Measurements from ENCODE around the gene ACVRL1. TPM values are rescaled to one million over a fixed set of nuclear protein-coding genes. Genes with fewer than 3 reads are reported as not detected.
A peak's percentile ranks its signal among the peaks of the same experiment; 100 is the strongest.

The ACVRL1 gene
- polyA plus RNA-seq, 1 donor (not counting 4 experiments of a cell fraction or from before 2014, with no cell fraction given) = not detected

DNA sequence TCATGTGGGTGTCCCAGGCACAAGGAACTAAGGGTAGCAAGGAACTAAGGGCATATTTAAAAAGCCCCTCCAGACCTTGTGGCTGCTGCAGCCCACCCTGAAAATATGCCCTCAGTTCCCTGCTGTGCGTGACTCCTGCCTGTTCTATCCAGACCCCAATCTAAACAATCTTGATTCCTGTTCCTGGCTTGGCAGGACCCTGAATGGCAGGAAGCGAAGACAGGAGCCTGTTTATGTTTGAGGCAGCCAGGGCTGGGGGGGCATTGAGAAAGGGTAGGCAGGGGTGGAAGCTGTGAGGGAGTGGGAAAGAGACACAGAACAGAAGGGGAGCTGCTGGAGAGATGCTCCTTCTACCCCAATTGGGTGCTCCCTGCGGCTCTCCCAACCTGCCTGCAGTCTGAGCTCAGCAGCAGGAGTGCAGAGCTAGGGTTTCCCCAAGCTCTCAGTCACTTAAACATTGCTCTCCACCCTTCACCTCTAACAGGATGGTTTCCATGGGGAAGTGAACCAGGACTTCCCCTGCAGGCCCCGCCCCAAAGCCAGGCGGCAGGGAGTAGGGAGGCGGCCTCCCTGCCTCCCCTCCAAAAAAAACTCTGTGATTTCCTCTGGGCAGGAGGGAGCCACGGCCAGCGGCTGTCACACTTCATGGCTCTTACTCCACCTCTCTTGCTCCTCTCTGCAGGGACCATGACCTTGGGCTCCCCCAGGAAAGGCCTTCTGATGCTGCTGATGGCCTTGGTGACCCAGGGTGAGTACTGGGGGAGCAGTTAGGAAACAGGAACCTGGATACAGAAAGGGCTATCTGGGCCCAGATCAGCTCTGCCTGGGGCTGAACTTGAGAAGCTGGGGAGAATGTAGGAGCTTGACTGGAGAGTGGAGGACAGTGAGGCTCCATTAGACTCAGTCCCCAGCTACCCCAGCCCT, 4.7 kb downstream of the ACVRL1 start:
- Histone ChIP-seq H3K79me2 (ENCODE audit: control insufficient read depth, insufficient read depth, low read length) (no peaks in the 10 kb centered on the region), H3K4me2 (ENCODE audit: control insufficient read depth, extremely low read depth, insufficient read depth, low read depth, low read length) (no peak overlapping the region), H3K27ac (ENCODE audit: control insufficient read depth, insufficient read depth, low read length) (no peak overlapping the region), H3K36me3 (ENCODE audit: control insufficient read depth in 2 of 2, extremely low read depth in 1 of 2, insufficient read depth in 2 of 2, low read length in 2 of 2) (no peaks in the 10 kb centered on the region), H2AFZ (ENCODE audit: control insufficient read depth, low read length) (no peak overlapping the region), H4K20me1 (ENCODE audit: control insufficient read depth, extremely low read depth, insufficient read depth, low read length) (no peaks in the 10 kb centered on the region), H3K9me3 (ENCODE audit: control insufficient read depth, low read depth, low read length) (no peaks in the 10 kb centered on the region), H3K9me1 (ENCODE audit: control insufficient read depth, extremely low read depth, insufficient read depth, low read length) (no peaks in the 10 kb centered on the region), H3K9ac (ENCODE audit: control insufficient read depth, extremely low read depth, insufficient read depth, low read length) (no peak overlapping the region), H3K27me3 (ENCODE audit: control insufficient read depth, extremely low read depth, insufficient read depth, low read length) (peaks cover 19% of the 10 kb centered on the region), H3K4me1 (ENCODE audit: control insufficient read depth, extremely low read depth, insufficient read depth, low read length) (no peaks in the 10 kb centered on the region), H3K4me3 (ENCODE audit: control insufficient read depth in 2 of 3, extremely low read depth in 1 of 3, insufficient read depth in 2 of 3, low read depth in 1 of 3, low read length in 3 of 3) (no peak overlapping the region)
- no peak for DNase-seq (ENCODE audit: low read depth, low spot score)
- dilution Hi-C loops (cut with MboI; ENCODE audit: extremely low pct_ligation_motif_present, low sequenced_read_pairs) = no loop called here
- TF ChIP-seq EZH2 (IDR thresholded peaks at IDR 0.05; ENCODE audit: low read length) = no peak
- TF ChIP-seq, protein P1, sequence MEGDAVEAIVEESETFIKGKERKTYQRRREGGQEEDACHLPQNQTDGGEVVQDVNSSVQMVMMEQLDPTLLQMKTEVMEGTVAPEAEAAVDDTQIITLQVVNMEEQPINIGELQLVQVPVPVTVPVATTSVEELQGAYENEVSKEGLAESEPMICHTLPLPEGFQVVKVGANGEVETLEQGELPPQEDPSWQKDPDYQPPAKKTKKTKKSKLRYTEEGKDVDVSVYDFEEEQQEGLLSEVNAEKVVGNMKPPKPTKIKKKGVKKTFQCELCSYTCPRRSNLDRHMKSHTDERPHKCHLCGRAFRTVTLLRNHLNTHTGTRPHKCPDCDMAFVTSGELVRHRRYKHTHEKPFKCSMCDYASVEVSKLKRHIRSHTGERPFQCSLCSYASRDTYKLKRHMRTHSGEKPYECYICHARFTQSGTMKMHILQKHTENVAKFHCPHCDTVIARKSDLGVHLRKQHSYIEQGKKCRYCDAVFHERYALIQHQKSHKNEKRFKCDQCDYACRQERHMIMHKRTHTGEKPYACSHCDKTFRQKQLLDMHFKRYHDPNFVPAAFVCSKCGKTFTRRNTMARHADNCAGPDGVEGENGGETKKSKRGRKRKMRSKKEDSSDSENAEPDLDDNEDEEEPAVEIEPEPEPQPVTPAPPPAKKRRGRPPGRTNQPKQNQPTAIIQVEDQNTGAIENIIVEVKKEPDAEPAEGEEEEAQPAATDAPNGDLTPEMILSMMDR (optimal IDR thresholded peaks at IDR 0.05 in 1 of 3, IDR thresholded peaks at IDR 0.05 in 1 of 3, conservative IDR thresholded peaks at IDR 0.05 in 1 of 3; ENCODE audit: extremely low read depth in 1 of 3, insufficient read depth in 2 of 3, low read length in 3 of 3) = no peak
- no peak for FAIRE-seq

DNA sequence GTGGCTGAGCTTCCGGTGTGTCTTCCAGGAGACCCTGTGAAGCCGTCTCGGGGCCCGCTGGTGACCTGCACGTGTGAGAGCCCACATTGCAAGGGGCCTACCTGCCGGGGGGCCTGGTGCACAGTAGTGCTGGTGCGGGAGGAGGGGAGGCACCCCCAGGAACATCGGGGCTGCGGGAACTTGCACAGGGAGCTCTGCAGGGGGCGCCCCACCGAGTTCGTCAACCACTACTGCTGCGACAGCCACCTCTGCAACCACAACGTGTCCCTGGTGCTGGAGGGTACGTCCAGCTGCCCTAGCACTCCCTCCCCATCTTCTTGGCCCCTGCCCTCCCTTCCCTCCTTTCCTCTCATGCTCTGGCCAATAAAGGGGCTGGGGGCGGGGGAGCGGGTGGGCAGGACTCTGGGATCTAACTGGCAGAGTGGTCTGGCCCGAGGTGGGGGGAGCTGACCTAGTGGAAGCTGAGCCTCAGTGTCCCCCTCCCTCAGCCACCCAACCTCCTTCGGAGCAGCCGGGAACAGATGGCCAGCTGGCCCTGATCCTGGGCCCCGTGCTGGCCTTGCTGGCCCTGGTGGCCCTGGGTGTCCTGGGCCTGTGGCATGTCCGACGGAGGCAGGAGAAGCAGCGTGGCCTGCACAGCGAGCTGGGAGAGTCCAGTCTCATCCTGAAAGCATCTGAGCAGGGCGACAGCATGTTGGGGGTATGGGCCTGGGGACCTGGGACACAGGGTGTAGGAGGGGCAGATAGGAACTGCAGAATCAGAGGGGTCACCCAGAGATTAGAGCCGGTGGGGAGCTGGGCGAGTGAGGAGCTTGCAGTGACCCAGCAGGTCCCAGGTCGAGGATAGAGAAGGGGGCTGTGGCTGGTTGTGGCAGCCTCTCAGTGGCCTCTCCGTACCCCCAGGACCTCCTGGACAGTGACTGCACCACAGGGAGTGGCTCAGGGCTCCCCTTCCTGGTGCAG, 6.0 kb downstream of the ACVRL1 start:
- no peaks in the 10 kb centered on the region for H3K9me3 ChIP-seq (ENCODE audit: control insufficient read depth, low read depth, low read length)
- FAIRE-seq = no peak
- no peak overlapping the region for H3K27ac ChIP-seq (ENCODE audit: control insufficient read depth, insufficient read depth, low read length)
- no peaks in the 10 kb centered on the region for H3K79me2 ChIP-seq (ENCODE audit: control insufficient read depth, insufficient read depth, low read length)
- no peak for TF ChIP-seq EZH2 (IDR thresholded peaks at IDR 0.05; ENCODE audit: low read length)
- TF ChIP-seq, protein P1 (optimal IDR thresholded peaks at IDR 0.05 in 1 of 3, IDR thresholded peaks at IDR 0.05 in 1 of 3, conservative IDR thresholded peaks at IDR 0.05 in 1 of 3; ENCODE audit: extremely low read depth in 1 of 3, insufficient read depth in 2 of 3, low read length in 3 of 3) = peak in 1 of 3 experiments; percentile 15
- H3K4me2 ChIP-seq (ENCODE audit: control insufficient read depth, extremely low read depth, insufficient read depth, low read depth, low read length) = no peak overlapping the region
- H3K9me1 ChIP-seq (ENCODE audit: control insufficient read depth, extremely low read depth, insufficient read depth, low read length) = no peaks in the 10 kb centered on the region
- H3K4me3 ChIP-seq (ENCODE audit: control insufficient read depth in 2 of 3, extremely low read depth in 1 of 3, insufficient read depth in 2 of 3, low read depth in 1 of 3, low read length in 3 of 3) = no peak overlapping the region
- no peak for DNase-seq (ENCODE audit: low read depth, low spot score)
- no peaks in the 10 kb centered on the region for H4K20me1 ChIP-seq (ENCODE audit: control insufficient read depth, extremely low read depth, insufficient read depth, low read length)
- peaks cover 5% of the 10 kb centered on the region for H3K27me3 ChIP-seq (ENCODE audit: control insufficient read depth, extremely low read depth, insufficient read depth, low read length)
- no peak overlapping the region for H3K9ac ChIP-seq (ENCODE audit: control insufficient read depth, extremely low read depth, insufficient read depth, low read length)
- no peaks in the 10 kb centered on the region for H3K36me3 ChIP-seq (ENCODE audit: control insufficient read depth in 2 of 2, extremely low read depth in 1 of 2, insufficient read depth in 2 of 2, low read length in 2 of 2)
- dilution Hi-C loops (cut with MboI; ENCODE audit: extremely low pct_ligation_motif_present, low sequenced_read_pairs) = no loop called here
- no peak overlapping the region for H2AFZ ChIP-seq (ENCODE audit: control insufficient read depth, low read length)
- no peaks in the 10 kb centered on the region for H3K4me1 ChIP-seq (ENCODE audit: control insufficient read depth, extremely low read depth, insufficient read depth, low read length)

Data from keratinocyte (primary cell).